ENCODE data around the gene ETF1.

Gene ETF1

GRCh38 chr5:138506370-138507306 lies 36.4 kb downstream of the ETF1 start:
- no peak for DNase-seq (ENCODE audit: low spot score in 2 of 2)
- Histone ChIP-seq H3K9me3 (no peaks in the 10 kb centered on the region), H3K27me3 (ENCODE audit: low read depth) (no peaks in the 10 kb centered on the region), H3K4me1 (no peaks in the 10 kb centered on the region), H3K4me3 (no peak overlapping the region), H3K36me3 (replicated peaks) (peaks cover 37% of the 10 kb centered on the region)
- in situ Hi-C loops (cut with MboI; ENCODE audit: low sequenced_read_pairs) = loop anchor here (25.0 kb wide), 1 partner anchor 319 kb away; the partner anchor contains the start of genes BRD8 and KIF20A

GRCh38 chr5:138504799-138505198 lies 38.2 kb downstream of the ETF1 start:
- H3K4me1 ChIP-seq = no peaks in the 10 kb centered on the region
- H3K27me3 ChIP-seq (ENCODE audit: low read depth) = no peaks in the 10 kb centered on the region
- H3K36me3 ChIP-seq (replicated peaks) = peaks cover 24% of the 10 kb centered on the region
- H3K4me3 ChIP-seq = no peak overlapping the region
- no peak for DNase-seq (ENCODE audit: low spot score in 2 of 2)
- in situ Hi-C loops (cut with MboI; ENCODE audit: low sequenced_read_pairs) = loop anchor here (5.0 to 25.0 kb wide), 2 partner anchors 52 to 317 kb away; partner anchors contain the start of genes BRD8 and KIF20A
- H3K9me3 ChIP-seq = no peaks in the 10 kb centered on the region

- Histone ChIP-seq H3K27me3 (ENCODE audit: low read depth) (no peaks in the 10 kb centered on the region), H3K4me3 (no peak overlapping the region), H3K9me3 (no peaks in the 10 kb centered on the region), H3K36me3 (replicated peaks) (peaks cover 16% of the 10 kb centered on the region), H3K4me1 (no peaks in the 10 kb centered on the region)
- DNase-seq (ENCODE audit: low spot score in 2 of 2) = peak; percentile 53 to 73
- in situ Hi-C loops (cut with MboI; ENCODE audit: low sequenced_read_pairs) = loop anchor here (5.0 to 25.0 kb wide), 2 partner anchors 51 to 316 kb away; partner anchors contain the start of genes BRD8 and KIF20A
Measured at GRCh38 chr5:138503487-138504270, 39.4 kb downstream of the ETF1 start.

DNA sequence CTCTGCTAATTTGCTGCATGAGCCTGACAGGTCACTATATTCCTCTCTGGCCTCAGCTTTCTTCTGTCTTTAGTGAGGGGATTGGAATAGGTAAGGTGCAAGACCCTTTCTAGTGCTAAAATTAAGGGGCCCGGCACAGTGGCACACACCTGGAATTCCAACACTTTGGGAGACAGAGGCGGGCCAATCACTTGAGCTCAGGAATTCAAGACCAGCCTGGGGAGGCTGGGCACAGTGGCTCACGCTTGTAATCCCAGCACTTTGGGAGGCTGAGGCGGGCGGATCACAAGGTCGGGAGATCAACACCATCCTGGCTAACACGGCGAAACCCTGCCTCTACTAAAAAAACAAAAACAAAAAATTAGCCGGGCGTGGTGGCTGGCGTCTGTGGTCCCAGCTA lies 40.5 kb downstream of the ETF1 start:
- in situ Hi-C loops (cut with MboI; ENCODE audit: low sequenced_read_pairs) = loop anchor here (5.0 to 25.0 kb wide), 2 partner anchors 50 to 315 kb away; partner anchors contain the start of genes BRD8 and KIF20A

GRCh38 chr5:138502121-138502520 lies 40.9 kb downstream of the ETF1 start:
- H3K4me3 ChIP-seq = no peak overlapping the region
- H3K4me1 ChIP-seq = no peaks in the 10 kb centered on the region
- DNase-seq (ENCODE audit: low spot score in 2 of 2) = no peak
- H3K36me3 ChIP-seq (replicated peaks) = peaks cover under 1% of the 10 kb centered on the region
- no peaks in the 10 kb centered on the region for H3K27me3 ChIP-seq (ENCODE audit: low read depth)
- in situ Hi-C loops (cut with MboI; ENCODE audit: low sequenced_read_pairs) = loop anchor here (5.0 to 25.0 kb wide), 2 partner anchors 50 to 315 kb away; partner anchors contain the start of genes BRD8 and KIF20A
- no peaks in the 10 kb centered on the region for H3K9me3 ChIP-seq

More for the DNA sequence above, 40.5 kb downstream of the ETF1 start:
- no peak overlapping the region for H3K4me3 ChIP-seq
- no peaks in the 10 kb centered on the region for H3K9me3 ChIP-seq
- peaks cover 4% of the 10 kb centered on the region for H3K36me3 ChIP-seq (replicated peaks)
- no peaks in the 10 kb centered on the region for H3K27me3 ChIP-seq (ENCODE audit: low read depth)
- DNase-seq (ENCODE audit: low spot score in 2 of 2) = no peak
- H3K4me1 ChIP-seq = no peaks in the 10 kb centered on the region

DNA sequence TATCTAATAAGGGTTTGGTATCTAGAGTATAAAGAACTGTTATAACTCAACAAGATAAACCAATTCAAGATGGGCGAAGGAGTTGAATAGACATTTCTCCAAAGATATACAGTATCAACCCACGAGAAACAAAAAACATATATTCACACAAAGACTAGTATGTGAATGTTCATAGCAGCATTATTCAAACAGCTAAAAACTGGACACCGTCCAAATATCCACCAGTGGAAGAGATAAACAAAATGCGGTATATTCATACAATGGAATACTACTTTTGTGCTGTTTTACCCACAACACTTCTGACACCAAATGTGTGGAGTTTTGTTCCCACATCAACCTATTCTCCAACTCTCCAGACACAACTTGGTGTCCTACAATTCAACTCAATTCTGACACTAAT lies 44.7 kb downstream of the ETF1 start:
- Histone ChIP-seq H3K36me3 (replicated peaks) (no peaks in the 10 kb centered on the region), H3K9me3 (no peaks in the 10 kb centered on the region), H3K27me3 (ENCODE audit: low read depth) (no peaks in the 10 kb centered on the region), H3K4me1 (no peaks in the 10 kb centered on the region), H3K4me3 (no peak overlapping the region)
- no peak for DNase-seq (ENCODE audit: low spot score in 2 of 2)
- in situ Hi-C loops (cut with MboI; ENCODE audit: low sequenced_read_pairs) = no loop called here

DNA sequence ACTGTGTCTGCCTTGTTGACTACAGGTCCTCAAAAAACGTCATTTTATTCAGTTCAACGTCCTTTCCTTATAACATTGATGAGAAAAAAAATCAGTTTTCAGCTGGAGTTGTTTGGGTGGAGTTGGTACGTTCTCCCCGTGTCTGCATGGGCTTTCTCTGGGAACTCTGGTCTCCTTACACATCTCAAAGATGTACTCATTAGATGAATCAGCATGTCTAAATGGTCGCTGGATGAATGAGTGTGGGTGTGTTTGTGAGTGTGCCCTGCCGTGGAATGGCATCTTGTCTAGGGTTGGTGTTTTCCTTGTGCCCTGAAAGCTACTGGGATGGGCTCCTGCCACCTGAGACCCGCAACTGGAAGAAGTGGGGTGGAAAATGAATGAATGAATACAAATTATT lies 47.7 kb downstream of the ETF1 start:
- in situ Hi-C loops (cut with MboI; ENCODE audit: low sequenced_read_pairs) = no loop called here
- no peak for DNase-seq (ENCODE audit: low spot score in 2 of 2)
- H3K9me3 ChIP-seq = no peaks in the 10 kb centered on the region
- no peaks in the 10 kb centered on the region for H3K36me3 ChIP-seq (replicated peaks)
- H3K4me1 ChIP-seq = peaks cover 17% of the 10 kb centered on the region
- no peaks in the 10 kb centered on the region for H3K27me3 ChIP-seq (ENCODE audit: low read depth)
- H3K4me3 ChIP-seq = no peak overlapping the region

DNA sequence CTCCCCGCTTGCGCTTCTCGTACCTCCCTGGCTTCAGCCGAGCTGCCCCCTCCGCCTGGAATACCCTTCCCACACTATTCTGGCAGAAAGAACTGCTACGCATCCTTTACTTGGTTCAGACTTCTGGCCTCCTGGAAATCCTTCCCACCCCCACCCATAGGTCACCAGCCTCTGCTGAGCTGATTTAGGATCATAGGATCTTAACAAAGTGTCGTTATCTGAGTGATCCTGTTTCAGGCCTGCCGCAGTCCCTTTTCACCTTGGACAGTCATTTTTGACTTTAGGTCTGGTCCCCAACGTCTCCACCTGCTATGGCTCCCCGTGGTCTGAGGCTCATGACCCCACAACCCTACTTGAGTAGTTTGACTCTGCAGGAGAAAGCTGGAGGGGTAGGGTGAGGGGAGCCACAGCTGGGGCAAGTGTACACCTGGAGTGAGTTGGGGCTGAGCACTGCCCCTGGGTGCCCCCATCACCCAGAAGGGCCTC lies 50.4 kb downstream of the ETF1 start:
- H3K36me3 ChIP-seq (replicated peaks) = no peaks in the 10 kb centered on the region
- H3K4me3 ChIP-seq = peak overlapping the region; percentile 48
- peaks cover 17% of the 10 kb centered on the region for H3K4me1 ChIP-seq
- H3K27me3 ChIP-seq (ENCODE audit: low read depth) = no peaks in the 10 kb centered on the region
- no peaks in the 10 kb centered on the region for H3K9me3 ChIP-seq
- DNase-seq (ENCODE audit: low spot score in 2 of 2) = no peak
- in situ Hi-C loops (cut with MboI; ENCODE audit: low sequenced_read_pairs) = no loop called here

DNA sequence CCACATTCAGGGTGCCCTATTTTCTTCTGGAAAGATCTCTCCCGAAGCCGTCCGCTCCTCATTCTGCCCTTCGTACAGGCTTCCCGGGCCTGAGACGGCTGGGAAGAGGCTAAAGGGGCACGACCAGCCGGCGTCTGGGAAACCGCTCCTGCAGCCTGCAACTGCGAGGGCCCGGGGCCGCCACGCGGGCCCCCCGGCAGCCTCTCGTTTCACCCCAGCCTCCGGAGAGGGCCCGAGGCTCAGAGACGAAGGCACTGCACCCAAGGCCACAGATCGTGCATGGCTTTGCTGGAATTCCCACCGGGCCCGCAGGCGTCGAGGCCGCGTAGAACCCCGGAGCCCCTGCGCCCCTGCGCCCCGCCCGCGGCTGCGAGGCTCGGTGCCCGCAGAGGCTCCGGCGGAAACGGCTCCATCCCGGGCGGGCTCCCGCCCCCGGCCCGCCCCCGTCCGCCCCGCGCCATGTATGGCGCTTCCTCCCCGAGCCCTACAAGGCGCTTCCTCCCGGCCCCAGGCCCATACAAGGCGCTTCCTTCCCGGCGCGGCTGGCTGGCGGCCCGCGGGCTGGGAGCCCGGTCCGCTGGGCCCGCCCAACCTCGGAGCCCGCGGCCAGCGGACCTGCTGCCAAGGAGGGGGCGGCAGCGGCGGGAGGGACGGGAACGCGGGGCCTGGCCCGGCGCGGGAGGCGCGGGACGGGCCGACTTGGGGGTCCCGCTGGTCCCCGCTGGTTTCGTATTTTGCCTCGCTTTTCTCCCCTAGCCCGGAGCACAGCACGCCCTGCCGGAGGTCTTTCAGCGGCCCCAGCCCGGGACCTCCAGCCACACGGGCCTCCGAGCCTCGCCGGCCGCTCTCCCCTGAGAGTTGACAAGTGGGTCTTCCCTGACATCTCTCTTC lies 51.1 kb downstream of the ETF1 start:
- DNase-seq (ENCODE audit: low spot score in 2 of 2) = peak; percentile 82 to 91
- H3K4me1 ChIP-seq = peaks cover 18% of the 10 kb centered on the region
- H3K4me3 ChIP-seq = peak overlapping the region; percentile 48
- H3K27me3 ChIP-seq (ENCODE audit: low read depth) = no peaks in the 10 kb centered on the region
- H3K9me3 ChIP-seq = no peaks in the 10 kb centered on the region
- in situ Hi-C loops (cut with MboI; ENCODE audit: low sequenced_read_pairs) = no loop called here
- no peaks in the 10 kb centered on the region for H3K36me3 ChIP-seq (replicated peaks)

GRCh38 chr5:138491284-138491648 lies 51.8 kb downstream of the ETF1 start:
- H3K36me3 ChIP-seq (replicated peaks) = no peaks in the 10 kb centered on the region
- peak overlapping the region; percentile 37 for H3K4me3 ChIP-seq
- no peaks in the 10 kb centered on the region for H3K9me3 ChIP-seq
- peaks cover 20% of the 10 kb centered on the region for H3K4me1 ChIP-seq
- no peaks in the 10 kb centered on the region for H3K27me3 ChIP-seq (ENCODE audit: low read depth)
- in situ Hi-C loops (cut with MboI; ENCODE audit: low sequenced_read_pairs) = no loop called here
- DNase-seq (ENCODE audit: low spot score in 2 of 2) = no peak

DNA sequence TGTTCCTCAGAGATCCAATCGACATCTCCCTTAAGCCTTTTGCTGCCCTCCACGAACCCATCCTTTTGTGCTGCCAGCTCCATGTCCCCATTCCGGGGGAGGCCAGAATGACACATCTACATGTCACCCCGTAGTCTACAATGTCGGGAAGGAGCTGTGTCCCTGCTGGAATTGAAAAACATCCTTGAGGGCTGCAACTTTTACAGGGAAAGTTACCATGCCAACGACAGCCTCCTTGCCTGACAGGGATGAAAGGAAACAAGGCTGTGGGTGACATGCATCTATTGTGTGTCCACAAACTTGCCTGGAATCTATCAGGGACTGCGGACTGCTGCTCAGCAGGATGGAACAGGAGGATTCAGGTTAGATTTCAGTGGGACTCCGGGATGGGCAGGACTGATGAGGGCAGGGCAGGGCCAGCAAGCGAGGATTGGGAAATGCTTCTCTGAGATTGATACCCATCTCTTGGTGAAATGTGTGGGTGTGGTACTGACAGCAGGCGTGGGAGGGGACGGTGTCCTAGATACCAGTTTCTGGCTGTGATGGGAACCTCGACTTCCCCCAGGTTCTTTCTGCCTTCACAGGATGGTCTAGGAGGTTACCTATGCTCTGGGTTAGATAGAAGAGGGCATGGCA lies 52.3 kb downstream of the ETF1 start:
- no peaks in the 10 kb centered on the region for H3K27me3 ChIP-seq (ENCODE audit: low read depth)
- DNase-seq (ENCODE audit: low spot score in 2 of 2) = no peak
- in situ Hi-C loops (cut with MboI; ENCODE audit: low sequenced_read_pairs) = no loop called here
- H3K4me1 ChIP-seq = peaks cover 20% of the 10 kb centered on the region
- no peaks in the 10 kb centered on the region for H3K9me3 ChIP-seq
- peak overlapping the region; percentile 37; the same call in 1 of the 2 replicates for H3K4me3 ChIP-seq
- no peaks in the 10 kb centered on the region for H3K36me3 ChIP-seq (replicated peaks)

- no peak for DNase-seq (ENCODE audit: low spot score in 2 of 2)
- H3K4me3 ChIP-seq = no peak overlapping the region
- no peaks in the 10 kb centered on the region for H3K27me3 ChIP-seq (ENCODE audit: low read depth)
- H3K9me3 ChIP-seq = no peaks in the 10 kb centered on the region
- no peaks in the 10 kb centered on the region for H3K36me3 ChIP-seq (replicated peaks)
- peaks cover 20% of the 10 kb centered on the region for H3K4me1 ChIP-seq
- in situ Hi-C loops (cut with MboI; ENCODE audit: low sequenced_read_pairs) = no loop called here
Measured at GRCh38 chr5:138489683-138490061, 53.4 kb downstream of the ETF1 start.
